H1 (cell line): ENCODE data around the gene RNF151.

Source experiments
- GTF2F1 ChIP-seq: IDR thresholded peaks from 2 replicates; pipeline ENCODE4 v1.6.1; 2012; ENCODE audit warnings: low read depth, low read length, improper control_type of control experiment, borderline replicate concordance
- RFX5 ChIP-seq: IDR thresholded peaks from 2 replicates; pipeline ENCODE4 v1.6.1; 2011; ENCODE audit warnings: low read depth, low read length, improper control_type of control experiment, borderline replicate concordance
- TCF12 ChIP-seq: IDR thresholded peaks from 2 replicates; pipeline ENCODE4 v1.6.1; 2011; ENCODE audit warnings: low read depth, mild to moderate bottlenecking, low read length
- TF ChIP-seq, protein P1 (sequence below), 3 experiments: IDR thresholded peaks; 1 replicate in 2 of 3; 2 replicates in 1 of 3; pipeline versions ENCODE4 v1.5.1 to v1.6.1; 2011; ENCODE audit warnings: low read length in 3 of 3, mild to moderate bottlenecking in 3 of 3, inconsistent platforms in 2 of 3, low read depth in 1 of 3, moderate library complexity in 1 of 3; ENCODE audit not compliant: insufficient read depth in 1 of 3; ENCODE audit errors: control extremely low read depth in 1 of 3
- TF ChIP-seq, protein P2 (sequence below): IDR thresholded peaks from 2 replicates; pipeline ENCODE4 v1.6.1; 2012; ENCODE audit warnings: inconsistent platforms

DNA sequence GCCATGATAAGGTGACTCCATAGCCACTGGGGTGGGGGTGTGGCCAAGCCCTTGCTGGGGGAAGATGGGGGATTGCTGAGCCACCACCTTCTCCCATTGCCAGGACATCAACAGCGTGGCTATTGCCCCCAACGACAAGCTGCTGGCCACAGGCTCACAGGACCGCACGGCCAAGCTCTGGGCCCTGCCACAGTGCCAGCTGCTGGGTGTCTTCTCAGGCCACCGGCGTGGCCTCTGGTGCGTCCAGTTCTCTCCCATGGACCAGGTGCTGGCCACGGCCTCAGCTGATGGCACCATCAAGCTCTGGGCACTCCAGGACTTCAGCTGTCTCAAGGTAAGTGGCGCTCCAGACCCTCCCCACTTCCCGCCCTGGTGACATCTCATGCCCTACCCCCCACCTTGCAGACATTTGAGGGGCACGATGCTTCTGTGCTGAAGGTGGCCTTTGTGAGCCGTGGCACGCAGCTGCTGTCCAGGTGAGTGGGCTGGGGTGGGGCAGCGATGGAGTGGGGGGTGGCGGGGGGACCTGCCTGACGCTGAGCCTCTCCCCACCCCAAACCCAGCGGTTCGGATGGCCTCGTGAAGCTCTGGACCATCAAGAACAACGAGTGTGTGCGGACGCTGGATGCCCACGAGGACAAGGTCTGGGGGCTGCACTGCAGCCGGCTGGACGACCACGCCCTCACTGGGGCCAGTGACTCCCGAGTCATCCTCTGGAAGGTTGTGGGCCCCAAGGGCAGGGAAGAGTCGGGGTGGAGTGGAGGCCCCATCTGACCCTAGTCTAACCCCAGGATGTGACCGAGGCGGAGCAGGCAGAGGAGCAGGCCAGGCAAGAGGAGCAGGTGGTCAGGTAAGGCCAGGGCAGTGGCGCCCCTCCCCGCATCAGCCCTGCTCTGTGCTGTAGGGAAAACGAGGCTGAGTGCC lies 10.6 kb downstream of the RNF151 start:
- TF ChIP-seq, protein P1, sequence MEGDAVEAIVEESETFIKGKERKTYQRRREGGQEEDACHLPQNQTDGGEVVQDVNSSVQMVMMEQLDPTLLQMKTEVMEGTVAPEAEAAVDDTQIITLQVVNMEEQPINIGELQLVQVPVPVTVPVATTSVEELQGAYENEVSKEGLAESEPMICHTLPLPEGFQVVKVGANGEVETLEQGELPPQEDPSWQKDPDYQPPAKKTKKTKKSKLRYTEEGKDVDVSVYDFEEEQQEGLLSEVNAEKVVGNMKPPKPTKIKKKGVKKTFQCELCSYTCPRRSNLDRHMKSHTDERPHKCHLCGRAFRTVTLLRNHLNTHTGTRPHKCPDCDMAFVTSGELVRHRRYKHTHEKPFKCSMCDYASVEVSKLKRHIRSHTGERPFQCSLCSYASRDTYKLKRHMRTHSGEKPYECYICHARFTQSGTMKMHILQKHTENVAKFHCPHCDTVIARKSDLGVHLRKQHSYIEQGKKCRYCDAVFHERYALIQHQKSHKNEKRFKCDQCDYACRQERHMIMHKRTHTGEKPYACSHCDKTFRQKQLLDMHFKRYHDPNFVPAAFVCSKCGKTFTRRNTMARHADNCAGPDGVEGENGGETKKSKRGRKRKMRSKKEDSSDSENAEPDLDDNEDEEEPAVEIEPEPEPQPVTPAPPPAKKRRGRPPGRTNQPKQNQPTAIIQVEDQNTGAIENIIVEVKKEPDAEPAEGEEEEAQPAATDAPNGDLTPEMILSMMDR (IDR thresholded peaks at IDR 0.05; ENCODE audit: control extremely low read depth in 1 of 3, insufficient read depth in 1 of 3, low read depth in 1 of 3, low read length in 3 of 3), result no peak
- TF ChIP-seq GTF2F1 (no peak), TCF12 (no peak), RFX5 (no peak)
- TF ChIP-seq, protein P2, sequence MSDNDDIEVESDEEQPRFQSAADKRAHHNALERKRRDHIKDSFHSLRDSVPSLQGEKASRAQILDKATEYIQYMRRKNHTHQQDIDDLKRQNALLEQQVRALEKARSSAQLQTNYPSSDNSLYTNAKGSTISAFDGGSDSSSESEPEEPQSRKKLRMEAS, result no peak
